ENCODE results near the gene LMTK2. TPM values are rescaled to one million over a fixed set of nuclear protein-coding genes. Genes with fewer than 3 reads are reported as not detected.

LMTK2 gene
- total and polyA plus RNA-seq, 2 donors (not counting 1 experiment from before 2014, with no cell fraction given): 4.9 to 13.1 TPM

GRCh38 chr7:98175260-98175940 is 68.7 kb downstream of the LMTK2 start:
- CTCF ChIA-PET: interaction anchor here (1.4 to 1.9 kb wide), 3 partner anchors 69 to 155 kb away, joined by 4 read pairs; partner anchors contain the start of gene LMTK2
- Histone ChIP-seq H3K27me3 (replicated peaks in 1 of 4; ENCODE audit: control extremely low read depth in 1 of 4, control insufficient read depth in 3 of 4, insufficient read depth in 4 of 4, low read length in 3 of 4) (no peaks in the 10 kb centered on the region), H3K27ac (ENCODE audit: low read length in 2 of 2) (no peak overlapping the region), H3K79me2 (ENCODE audit: control insufficient read depth, insufficient read depth, low read length) (no peaks in the 10 kb centered on the region), H2AFZ (ENCODE audit: insufficient read depth, low read depth, low read length, poor library complexity, severe bottlenecking) (no peak overlapping the region), H3K4me3 (ENCODE audit: control extremely low read depth in 1 of 5, extremely low read depth in 1 of 5, insufficient read depth in 1 of 5, low read depth in 2 of 5, low read length in 4 of 5) (no peak overlapping the region), H3K4me2 (replicated peaks; ENCODE audit: low read depth, low read length, poor library complexity, severe bottlenecking) (no peak overlapping the region), H3K36me3 (replicated peaks in 1 of 2; ENCODE audit: control extremely low read depth in 1 of 2, control insufficient read depth in 1 of 2, extremely low read depth in 1 of 2, insufficient read depth in 2 of 2, low read length in 1 of 2) (peaks cover 0 to 5% of the 10 kb centered on the region in 2 experiments), H4K20me1 (ENCODE audit: control insufficient read depth, insufficient read depth, low read length, poor library complexity, severe bottlenecking) (peaks cover 3% of the 10 kb centered on the region), H3K9ac (ENCODE audit: low read length) (no peak overlapping the region), H3K4me1 (ENCODE audit: control insufficient read depth in 2 of 2, insufficient read depth in 2 of 2, low read length in 2 of 2) (no peaks in the 10 kb centered on the region), H3K9me3 (ENCODE audit: control extremely low read depth in 1 of 3, control insufficient read depth in 2 of 3, insufficient read depth in 1 of 3, low read length in 2 of 3) (no peaks in the 10 kb centered on the region)
- intact Hi-C loops (cut with micrococcal nuclease): no loop called here
- Mint-ChIP-seq H3K4me3 (no peak overlapping the region), H3K9me3 (ENCODE audit: insufficient read depth) (no peaks in the 10 kb centered on the region), H3K27me3 (no peaks in the 10 kb centered on the region), H3K27ac (no peak overlapping the region), H3K4me1 (no peaks in the 10 kb centered on the region)
- WGBS (ENCODE audit: insufficient coverage): 98% methylated on average over 5 of the region's 8 CpGs
- TF ChIP-seq EZH2 (IDR thresholded peaks at IDR 0.05; ENCODE audit: borderline replicate concordance, insufficient read depth, low read depth, low read length, poor library complexity, severe bottlenecking): no peak
- POLR2A ChIA-PET: no interaction called here
- ATAC-seq (ENCODE audit: low read depth): no peak
- no peak for DNase-seq

DNA sequence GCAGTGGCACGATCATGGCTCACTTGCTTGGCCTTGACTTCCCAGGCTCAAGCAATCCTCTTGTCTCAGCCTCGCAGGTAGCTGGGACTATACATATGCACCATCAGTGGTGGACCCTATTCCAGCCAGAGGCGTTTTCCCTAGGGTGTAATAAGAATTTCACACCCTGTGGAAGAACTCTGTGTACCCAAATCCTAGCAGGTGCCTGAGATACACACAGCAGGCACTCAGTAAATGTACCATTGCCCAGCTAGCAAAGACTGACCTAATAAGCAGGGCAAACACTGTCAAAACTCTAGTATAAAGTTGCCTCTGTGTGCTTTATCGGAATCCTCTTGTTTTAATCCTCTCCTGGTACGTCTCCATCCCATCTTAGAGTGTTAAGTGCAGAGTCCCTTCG is 70.9 kb downstream of the LMTK2 start:
- Histone ChIP-seq H4K20me1 (ENCODE audit: control insufficient read depth, insufficient read depth, low read length, poor library complexity, severe bottlenecking) (no peaks in the 10 kb centered on the region), H3K9me3 (ENCODE audit: control extremely low read depth in 1 of 3, control insufficient read depth in 2 of 3, insufficient read depth in 1 of 3, low read length in 2 of 3) (no peaks in the 10 kb centered on the region), H3K9ac (ENCODE audit: low read length) (no peak overlapping the region), H2AFZ (ENCODE audit: insufficient read depth, low read depth, low read length, poor library complexity, severe bottlenecking) (no peak overlapping the region), H3K36me3 (replicated peaks in 1 of 2; ENCODE audit: control extremely low read depth in 1 of 2, control insufficient read depth in 1 of 2, extremely low read depth in 1 of 2, insufficient read depth in 2 of 2, low read length in 1 of 2) (peaks cover 0 to 5% of the 10 kb centered on the region in 2 experiments), H3K27me3 (replicated peaks in 1 of 4; ENCODE audit: control extremely low read depth in 1 of 4, control insufficient read depth in 3 of 4, insufficient read depth in 4 of 4, low read length in 3 of 4) (no peaks in the 10 kb centered on the region), H3K4me2 (replicated peaks; ENCODE audit: low read depth, low read length, poor library complexity, severe bottlenecking) (no peak overlapping the region), H3K4me3 (ENCODE audit: control extremely low read depth in 1 of 5, extremely low read depth in 1 of 5, insufficient read depth in 1 of 5, low read depth in 2 of 5, low read length in 4 of 5) (no peak overlapping the region), H3K27ac (ENCODE audit: low read length in 2 of 2) (no peak overlapping the region), H3K4me1 (ENCODE audit: control insufficient read depth in 2 of 2, insufficient read depth in 2 of 2, low read length in 2 of 2) (no peaks in the 10 kb centered on the region), H3K79me2 (ENCODE audit: control insufficient read depth, insufficient read depth, low read length) (no peaks in the 10 kb centered on the region)
- CTCF ChIA-PET: interaction anchor here (1.6 to 6.1 kb wide), 2 partner anchors 9 to 156 kb away, joined by 4 to 37 read pairs; no protein-coding TSS in a partner anchor
- 100% methylated on average over 1 of the region's 6 CpGs for WGBS (ENCODE audit: insufficient coverage)
- POLR2A ChIA-PET: no interaction called here
- Mint-ChIP-seq H3K4me1 (no peaks in the 10 kb centered on the region), H3K27me3 (no peaks in the 10 kb centered on the region), H3K4me3 (no peak overlapping the region), H3K9me3 (ENCODE audit: insufficient read depth) (no peaks in the 10 kb centered on the region), H3K27ac (no peak overlapping the region)
- no peak for TF ChIP-seq EZH2 (IDR thresholded peaks at IDR 0.05; ENCODE audit: borderline replicate concordance, insufficient read depth, low read depth, low read length, poor library complexity, severe bottlenecking)
- TF ChIP-seq, protein P1, sequence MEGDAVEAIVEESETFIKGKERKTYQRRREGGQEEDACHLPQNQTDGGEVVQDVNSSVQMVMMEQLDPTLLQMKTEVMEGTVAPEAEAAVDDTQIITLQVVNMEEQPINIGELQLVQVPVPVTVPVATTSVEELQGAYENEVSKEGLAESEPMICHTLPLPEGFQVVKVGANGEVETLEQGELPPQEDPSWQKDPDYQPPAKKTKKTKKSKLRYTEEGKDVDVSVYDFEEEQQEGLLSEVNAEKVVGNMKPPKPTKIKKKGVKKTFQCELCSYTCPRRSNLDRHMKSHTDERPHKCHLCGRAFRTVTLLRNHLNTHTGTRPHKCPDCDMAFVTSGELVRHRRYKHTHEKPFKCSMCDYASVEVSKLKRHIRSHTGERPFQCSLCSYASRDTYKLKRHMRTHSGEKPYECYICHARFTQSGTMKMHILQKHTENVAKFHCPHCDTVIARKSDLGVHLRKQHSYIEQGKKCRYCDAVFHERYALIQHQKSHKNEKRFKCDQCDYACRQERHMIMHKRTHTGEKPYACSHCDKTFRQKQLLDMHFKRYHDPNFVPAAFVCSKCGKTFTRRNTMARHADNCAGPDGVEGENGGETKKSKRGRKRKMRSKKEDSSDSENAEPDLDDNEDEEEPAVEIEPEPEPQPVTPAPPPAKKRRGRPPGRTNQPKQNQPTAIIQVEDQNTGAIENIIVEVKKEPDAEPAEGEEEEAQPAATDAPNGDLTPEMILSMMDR (IDR thresholded peaks at IDR 0.05): no peak
- intact Hi-C loops (cut with micrococcal nuclease): no loop called here
- no peak for ATAC-seq (ENCODE audit: low read depth)
- DNase-seq: no peak

All from B cell (primary cell).